Type B pancreatic cell (in vitro differentiated cells): ENCODE results near the gene SMAD3. TPM values are rescaled to one million over a fixed set of nuclear protein-coding genes. Genes with fewer than 3 reads are reported as not detected.
A peak's percentile ranks its signal among the peaks of the same experiment; 100 is the strongest.

Source experiments
- DNase-seq: peaks from one replicate; pipeline ENCODE4 v3.0.0; 2021; ENCODE audit warnings: mixed read lengths; ENCODE audit not compliant: unreplicated experiment; ENCODE audit errors: extremely low spot score
- H3K27ac Mint-ChIP-seq: 2 replicates; pipeline ENCODE4 v1.8.0; 2021; ENCODE audit warnings: mild to moderate bottlenecking, mixed read lengths
- H3K27me3 Mint-ChIP-seq: 2 replicates; pipeline ENCODE4 v1.8.0; 2021; ENCODE audit warnings: mixed read lengths
- H3K36me3 Mint-ChIP-seq: 2 replicates; pipeline ENCODE4 v1.8.0; 2021; ENCODE audit warnings: mixed read lengths
- H3K4me1 Mint-ChIP-seq: one replicate; pipeline ENCODE4 v1.8.0; 2021; ENCODE audit warnings: mixed read lengths; ENCODE audit not compliant: unreplicated experiment
- H3K4me3 Mint-ChIP-seq: 2 replicates; pipeline ENCODE4 v1.8.0; 2021; ENCODE audit warnings: mild to moderate bottlenecking, mixed read lengths
- H3K9me3 Mint-ChIP-seq: 2 replicates; pipeline ENCODE4 v1.8.0; 2021; ENCODE audit warnings: mixed read lengths
- CTCF ChIP-seq: fragments of 200-600 bp; sonication (generic); conservative IDR thresholded peaks from 2 replicates; pipeline ENCODE4 v1.5.0; 2021; ENCODE audit warnings: antibody characterized with exemption, mild to moderate bottlenecking
- total RNA-seq: library from RNA; stranded (reverse); gene quantifications from 2 replicates; pipeline ENCODE4 v1.2.1, GENCODE V29; 2021; ENCODE audit warnings: low replicate concordance

The SMAD3 gene
- total RNA-seq, 1 donor from 2014 or later = 52.0 TPM

DNA sequence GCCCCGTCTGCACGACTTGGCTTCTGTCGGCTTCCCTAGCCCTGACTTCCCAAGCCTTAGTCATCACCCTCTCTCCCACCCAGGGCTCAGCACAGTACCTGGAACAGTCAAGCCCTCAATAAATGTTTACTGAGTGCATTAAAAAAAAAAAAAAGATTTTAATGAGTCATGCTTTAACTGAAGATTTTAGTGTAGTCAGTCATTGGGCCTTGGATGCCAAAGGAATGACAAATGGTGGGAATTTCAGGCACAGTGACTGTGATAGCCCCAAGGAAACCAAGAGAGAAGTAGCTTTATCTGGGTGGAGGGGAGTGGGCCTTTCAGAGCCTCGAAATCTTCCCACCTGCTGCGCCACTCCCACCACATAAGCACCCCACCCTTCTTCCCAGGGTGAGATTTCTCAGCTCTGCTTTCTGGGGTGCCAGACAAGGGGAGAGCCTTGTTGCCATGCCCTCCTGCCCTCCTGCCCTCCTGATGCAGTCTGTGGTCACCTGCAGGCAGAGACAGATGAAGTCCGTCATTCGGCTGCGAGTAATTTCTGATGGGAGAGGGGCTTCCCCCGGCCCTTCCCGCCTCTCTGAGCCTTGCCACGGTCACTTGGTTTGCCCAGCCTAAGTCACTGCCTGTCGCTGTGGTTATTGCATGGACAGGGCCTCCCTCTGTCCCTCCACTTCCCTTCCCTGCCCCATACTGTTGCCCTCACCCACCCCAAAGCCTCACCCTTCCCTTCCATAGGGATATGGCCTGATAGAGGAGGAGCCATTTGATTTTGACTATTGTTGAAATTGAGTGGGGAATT lies 41.8 kb downstream of the SMAD3 start:
- Mint-ChIP-seq H3K9me3 (no peaks in the 10 kb centered on the region), H3K4me1 (peaks cover 72% of the 10 kb centered on the region), H3K4me3 (peak overlapping the region; percentile 26), H3K27ac (peak overlapping the region; percentile 94), H3K27me3 (no peaks in the 10 kb centered on the region), H3K36me3 (peaks cover 27% of the 10 kb centered on the region)
- no peak for DNase-seq
- no peak for TF ChIP-seq CTCF

GRCh38 chr15:67108122-67108961 lies 42.9 kb downstream of the SMAD3 start:
- peak overlapping the region; percentile 94 for H3K27ac Mint-ChIP-seq
- no peaks in the 10 kb centered on the region for H3K9me3 Mint-ChIP-seq
- no peak for TF ChIP-seq CTCF
- H3K4me3 Mint-ChIP-seq = peak overlapping the region; percentile 45
- H3K4me1 Mint-ChIP-seq = peaks cover 73% of the 10 kb centered on the region
- no peak for DNase-seq
- peaks cover 29% of the 10 kb centered on the region for H3K36me3 Mint-ChIP-seq
- H3K27me3 Mint-ChIP-seq = no peaks in the 10 kb centered on the region

DNA sequence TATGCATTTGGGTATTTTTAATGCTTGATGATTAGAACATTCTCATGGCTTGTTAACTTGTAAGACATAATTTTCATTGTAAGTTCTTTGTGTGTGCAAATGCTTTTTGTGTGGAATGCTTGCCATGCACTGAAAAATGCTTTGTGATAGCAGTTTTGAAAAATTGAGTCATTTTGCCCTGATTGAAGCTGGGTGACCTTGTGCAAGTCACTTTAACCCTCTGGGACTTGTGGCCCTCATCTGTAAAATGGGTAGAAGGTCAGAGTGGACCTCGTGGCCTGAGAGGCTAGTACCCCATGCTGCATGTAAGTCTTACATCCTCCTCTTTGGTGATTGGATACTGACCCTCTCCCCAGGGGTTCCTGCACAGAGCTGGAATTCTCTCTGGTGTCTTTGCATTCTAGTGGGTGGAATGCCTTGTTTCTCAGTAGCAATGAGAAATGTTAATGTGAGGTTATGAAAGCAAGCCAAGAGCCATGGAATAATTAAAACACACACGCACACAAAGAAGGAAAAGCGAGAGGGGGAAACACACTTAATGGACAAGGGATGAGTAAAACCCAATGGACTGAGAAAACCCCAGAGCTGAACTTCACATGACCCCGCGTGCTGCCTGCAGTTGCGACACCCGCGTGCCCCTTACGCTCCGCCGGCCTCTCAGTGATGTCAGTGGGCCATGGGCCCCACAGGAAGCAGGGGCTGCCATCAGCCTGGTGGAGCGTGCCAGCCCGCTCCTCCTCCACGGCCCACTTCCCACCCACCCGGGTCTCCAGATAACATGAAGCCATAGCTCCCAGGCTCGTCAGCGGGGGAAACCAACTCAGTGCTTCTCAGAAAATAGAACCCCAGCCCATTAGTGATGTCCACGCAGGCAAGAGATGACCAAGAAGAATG lies 44.0 kb downstream of the SMAD3 start:
- no peaks in the 10 kb centered on the region for H3K9me3 Mint-ChIP-seq
- H3K4me1 Mint-ChIP-seq = peaks cover 71% of the 10 kb centered on the region
- TF ChIP-seq CTCF = no peak
- H3K27me3 Mint-ChIP-seq = no peaks in the 10 kb centered on the region
- peaks cover 36% of the 10 kb centered on the region for H3K36me3 Mint-ChIP-seq
- peak overlapping the region; percentile 94 for H3K27ac Mint-ChIP-seq
- H3K4me3 Mint-ChIP-seq = peak overlapping the region; percentile 20
- no peak for DNase-seq

DNA sequence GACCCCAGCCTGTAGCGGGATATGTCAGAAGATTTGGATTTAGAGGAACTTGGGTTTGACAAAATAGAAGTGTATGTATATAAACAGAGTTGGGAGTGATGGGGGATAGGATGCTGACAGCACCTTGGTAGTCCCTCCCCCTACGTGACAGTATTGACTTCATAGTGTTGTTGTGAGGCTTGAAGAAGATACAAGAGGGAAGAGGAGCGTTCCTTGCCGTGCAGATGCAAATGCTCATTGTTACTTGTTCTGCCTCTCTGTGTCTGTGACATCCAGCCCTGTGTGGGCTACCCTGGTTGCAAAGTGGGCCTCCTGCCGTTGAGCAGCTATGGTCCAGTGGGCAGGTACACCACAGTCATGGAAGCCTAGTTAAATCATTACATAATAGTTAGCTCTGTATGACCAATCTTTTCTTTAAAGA lies 45.0 kb downstream of the SMAD3 start:
- Mint-ChIP-seq H3K36me3 (peaks cover 37% of the 10 kb centered on the region), H3K4me1 (peaks cover 71% of the 10 kb centered on the region), H3K9me3 (no peaks in the 10 kb centered on the region), H3K27ac (no peak overlapping the region), H3K4me3 (no peak overlapping the region), H3K27me3 (no peaks in the 10 kb centered on the region)
- DNase-seq = no peak
- TF ChIP-seq CTCF = no peak
